OCI-LY1 (cell line): Measurements from ENCODE around the gene NUAK1.

ENCODE experiments used
- H2AFZ ChIP-seq: fragments of 200-600 bp; sonication (generic), shearing (Covaris generic); 2 replicates; pipeline ENCODE4 v1.6.0; 2014; ENCODE audit warnings: antibody characterized with exemption, mild to moderate bottlenecking, low read length
- H3F3A ChIP-seq: fragments of 200-600 bp; sonication (generic), shearing (Covaris generic); 2 replicates; pipeline ENCODE4 v1.6.0; 2014; ENCODE audit warnings: mild to moderate bottlenecking, antibody characterized with exemption, low read length, moderate library complexity; ENCODE audit not compliant: insufficient read depth
- H3K27ac ChIP-seq: fragments of 200-600 bp; sonication (generic); 2 replicates; pipeline ENCODE4 v1.5.1; 2014; ENCODE audit warnings: low read length, mixed run types, mild to moderate bottlenecking, low read depth; ENCODE audit not compliant: poor library complexity, severe bottlenecking
- H3K27me3 ChIP-seq: fragments of 200-600 bp; sonication (generic); 2 replicates; pipeline ENCODE4 v1.6.0; 2014; ENCODE audit warnings: antibody characterized with exemption, mild to moderate bottlenecking, low read length, moderate library complexity; ENCODE audit not compliant: insufficient read depth
- H3K36me3 ChIP-seq: fragments of 200-600 bp; sonication (generic); 2 replicates; pipeline ENCODE4 v1.6.1; 2014; ENCODE audit warnings: mild to moderate bottlenecking, antibody characterized with exemption, low read length, moderate library complexity, mixed read lengths; ENCODE audit not compliant: insufficient read depth
- H3K4me1 ChIP-seq: fragments of 200-600 bp; sonication (generic); 2 replicates; pipeline ENCODE4 v1.5.1; 2014; ENCODE audit warnings: mild to moderate bottlenecking, low read length, moderate library complexity; ENCODE audit not compliant: insufficient read depth, severe bottlenecking
- H3K4me2 ChIP-seq: fragments of 200-600 bp; sonication (generic), shearing (Covaris generic); 2 replicates; pipeline ENCODE4 v1.6.1; 2014; ENCODE audit warnings: low read length
- H3K4me3 ChIP-seq: fragments of 200-600 bp; sonication (generic); 2 replicates; pipeline ENCODE4 v1.5.1; 2014; ENCODE audit warnings: low read length, low read depth, mild to moderate bottlenecking, mixed read lengths; ENCODE audit not compliant: poor library complexity, severe bottlenecking
- H3K79me2 ChIP-seq: fragments of 200-600 bp; shearing (Covaris generic); 2 replicates; pipeline ENCODE4 v1.6.1; 2016; ENCODE audit warnings: mixed run types, low read length, mixed read lengths; ENCODE audit not compliant: insufficient read depth
- H3K9ac ChIP-seq: fragments of 200-600 bp; sonication (generic), shearing (Covaris generic); 2 replicates; pipeline ENCODE4 v1.6.1; 2014; ENCODE audit warnings: mild to moderate bottlenecking, low read length, mixed read lengths
- H3K9me2 ChIP-seq: fragments of 200-600 bp; sonication (generic), shearing (Covaris generic); 2 replicates; pipeline ENCODE4 v1.6.1; 2014; ENCODE audit warnings: low read depth, mild to moderate bottlenecking, low read length, mixed read lengths
- H3K9me3 ChIP-seq: fragments of 200-600 bp; shearing (Covaris generic); 2 replicates; pipeline ENCODE4 v1.6.1; 2014; ENCODE audit warnings: low read length, mixed read lengths
- H4K20me1 ChIP-seq: fragments of 200-600 bp; sonication (generic), shearing (Covaris generic); 2 replicates; pipeline ENCODE4 v1.6.0; 2016; ENCODE audit warnings: mild to moderate bottlenecking, low read length; ENCODE audit not compliant: insufficient read depth
- EZH2 ChIP-seq: fragments of 200-600 bp; sonication (generic), shearing (Covaris generic); IDR thresholded peaks from 2 replicates; pipeline ENCODE4 v1.8.0; 2017; ENCODE audit warnings: borderline replicate concordance, mixed run types, mild to moderate bottlenecking, antibody characterized with exemption, low read length, moderate library complexity, mixed read lengths
- TF ChIP-seq, protein P1 (sequence below): fragments of 200-600 bp; sonication (generic), shearing (Covaris generic); IDR thresholded peaks from 2 replicates; pipeline ENCODE4 v1.5.1; 2017; ENCODE audit warnings: mild to moderate bottlenecking, antibody characterized with exemption, low read length, moderate library complexity, mixed read lengths

The NUAK1 gene

DNA sequence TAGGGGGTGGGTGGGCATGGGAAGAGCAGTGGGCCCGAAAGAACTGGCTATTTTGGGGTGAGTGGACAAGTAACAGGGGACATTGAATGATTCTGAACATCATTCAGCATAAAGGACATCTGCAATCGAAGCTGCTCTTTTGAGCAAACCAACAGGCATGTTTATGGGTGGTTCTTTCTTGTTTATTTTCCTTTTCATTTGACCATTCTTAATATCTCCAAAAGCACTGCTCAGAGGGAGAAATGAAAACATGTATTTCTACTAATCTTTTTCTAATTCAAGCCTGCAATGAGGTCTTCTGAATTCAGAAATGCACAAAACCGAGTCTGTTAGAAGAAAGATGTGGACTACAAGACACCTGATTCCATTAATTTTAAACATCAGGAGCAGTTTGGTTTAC lies 54.0 kb downstream of the NUAK1 start:
- Histone ChIP-seq H3K27ac (no peak overlapping the region), H3K4me1 (no peaks in the 10 kb centered on the region), H3K4me3 (no peak overlapping the region), H3K79me2 (no peaks in the 10 kb centered on the region), H3K27me3 (no peaks in the 10 kb centered on the region), H3K36me3 (no peaks in the 10 kb centered on the region), H3F3A (no peaks in the 10 kb centered on the region), H3K4me2 (no peak overlapping the region), H3K9me3 (no peaks in the 10 kb centered on the region), H2AFZ (no peak overlapping the region), H4K20me1 (no peaks in the 10 kb centered on the region), H3K9ac (no peak overlapping the region), H3K9me2 (no peaks in the 10 kb centered on the region)
- TF ChIP-seq, protein P1, sequence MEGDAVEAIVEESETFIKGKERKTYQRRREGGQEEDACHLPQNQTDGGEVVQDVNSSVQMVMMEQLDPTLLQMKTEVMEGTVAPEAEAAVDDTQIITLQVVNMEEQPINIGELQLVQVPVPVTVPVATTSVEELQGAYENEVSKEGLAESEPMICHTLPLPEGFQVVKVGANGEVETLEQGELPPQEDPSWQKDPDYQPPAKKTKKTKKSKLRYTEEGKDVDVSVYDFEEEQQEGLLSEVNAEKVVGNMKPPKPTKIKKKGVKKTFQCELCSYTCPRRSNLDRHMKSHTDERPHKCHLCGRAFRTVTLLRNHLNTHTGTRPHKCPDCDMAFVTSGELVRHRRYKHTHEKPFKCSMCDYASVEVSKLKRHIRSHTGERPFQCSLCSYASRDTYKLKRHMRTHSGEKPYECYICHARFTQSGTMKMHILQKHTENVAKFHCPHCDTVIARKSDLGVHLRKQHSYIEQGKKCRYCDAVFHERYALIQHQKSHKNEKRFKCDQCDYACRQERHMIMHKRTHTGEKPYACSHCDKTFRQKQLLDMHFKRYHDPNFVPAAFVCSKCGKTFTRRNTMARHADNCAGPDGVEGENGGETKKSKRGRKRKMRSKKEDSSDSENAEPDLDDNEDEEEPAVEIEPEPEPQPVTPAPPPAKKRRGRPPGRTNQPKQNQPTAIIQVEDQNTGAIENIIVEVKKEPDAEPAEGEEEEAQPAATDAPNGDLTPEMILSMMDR, result no peak
- TF ChIP-seq EZH2, result no peak

DNA sequence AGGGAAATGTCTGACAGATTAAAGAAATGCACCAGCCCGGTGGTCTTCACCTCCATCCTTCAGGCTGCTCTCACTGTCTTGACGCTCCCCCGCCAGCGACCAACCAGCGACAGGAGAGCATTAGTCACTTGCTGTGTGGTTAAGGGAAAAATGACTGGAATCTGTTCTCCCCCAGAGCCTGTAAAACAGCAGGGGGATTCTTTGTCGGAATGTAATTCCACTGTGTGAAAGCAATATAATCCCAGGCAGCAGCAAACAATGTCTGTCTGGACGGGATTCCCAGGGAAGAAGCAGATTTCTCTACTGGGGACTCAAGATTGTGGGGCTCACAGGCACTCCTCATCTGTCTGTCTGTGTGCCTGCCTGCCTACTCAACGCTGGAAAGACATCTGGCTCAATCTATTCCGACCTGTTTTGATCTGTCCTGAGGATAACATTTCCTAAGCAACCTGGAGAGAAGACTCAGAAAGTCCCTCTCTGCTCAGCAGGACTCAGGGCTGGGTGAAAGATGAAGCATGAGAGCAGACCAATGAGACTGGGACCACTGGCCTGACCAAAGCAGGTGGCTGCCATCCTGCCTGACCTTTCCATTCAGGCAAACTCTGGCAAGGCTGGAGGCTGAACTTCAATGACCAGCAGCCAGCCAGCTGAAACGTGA lies 54.6 kb downstream of the NUAK1 start:
- Histone ChIP-seq H3K9me2 (no peaks in the 10 kb centered on the region), H3K4me3 (no peak overlapping the region), H3K36me3 (no peaks in the 10 kb centered on the region), H2AFZ (no peak overlapping the region), H3K9ac (no peak overlapping the region), H3K4me2 (no peak overlapping the region), H3K79me2 (no peaks in the 10 kb centered on the region), H3F3A (no peaks in the 10 kb centered on the region), H3K4me1 (no peaks in the 10 kb centered on the region), H3K9me3 (no peaks in the 10 kb centered on the region), H4K20me1 (no peaks in the 10 kb centered on the region), H3K27me3 (no peaks in the 10 kb centered on the region), H3K27ac (no peak overlapping the region)
- no peak for TF ChIP-seq EZH2
- TF ChIP-seq, protein P1, result no peak

DNA sequence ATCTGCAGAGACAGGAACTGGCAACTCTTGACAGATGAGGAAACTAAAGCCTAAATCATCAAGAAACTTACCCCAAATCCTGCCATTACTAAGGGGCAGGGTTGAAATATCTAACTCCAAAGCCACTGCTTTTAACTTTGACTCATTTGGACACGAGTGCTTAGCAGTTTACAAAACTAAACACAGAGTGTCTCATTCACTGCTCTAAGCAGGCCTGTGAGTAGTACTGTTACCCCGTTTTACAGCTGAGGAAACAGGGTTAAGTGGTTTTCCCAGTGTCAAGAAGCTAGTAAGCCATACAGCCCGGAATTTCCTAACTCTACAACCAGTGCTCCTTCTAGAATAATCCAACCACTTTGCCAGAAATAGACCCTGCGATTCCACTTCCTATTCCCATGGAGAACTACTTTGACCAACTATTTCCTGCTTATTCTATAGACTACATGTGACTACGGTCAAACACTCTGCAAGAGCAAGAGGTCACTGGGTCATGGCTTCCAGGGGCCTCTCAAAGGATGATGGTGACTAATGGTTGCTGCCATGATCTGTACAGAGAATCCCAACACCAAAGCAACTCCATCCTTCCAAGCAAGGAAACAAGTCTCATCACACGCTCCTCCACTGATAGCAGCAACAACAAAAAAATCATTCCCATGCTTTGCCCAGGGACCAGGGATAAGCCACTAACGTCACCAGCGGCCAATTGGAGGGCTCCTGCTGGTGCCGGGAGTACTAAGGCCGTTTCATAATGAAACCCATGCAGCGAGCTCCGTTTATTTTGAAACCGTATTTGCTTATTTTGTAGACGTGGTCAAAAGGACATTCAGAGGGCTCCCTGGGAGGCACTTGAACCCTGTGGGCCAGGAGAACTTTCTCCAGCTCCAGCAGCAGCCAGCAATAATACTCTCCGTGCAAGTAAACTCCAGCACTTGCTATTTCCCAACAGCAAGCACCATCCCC lies 56.3 kb downstream of the NUAK1 start:
- no peak overlapping the region for H3K9ac ChIP-seq
- H2AFZ ChIP-seq, result no peak overlapping the region
- no peaks in the 10 kb centered on the region for H3K9me3 ChIP-seq
- no peak overlapping the region for H3K4me2 ChIP-seq
- H3K4me1 ChIP-seq, result no peaks in the 10 kb centered on the region
- H4K20me1 ChIP-seq, result no peaks in the 10 kb centered on the region
- TF ChIP-seq, protein P1, result no peak
- TF ChIP-seq EZH2, result no peak
- no peaks in the 10 kb centered on the region for H3K27me3 ChIP-seq
- no peaks in the 10 kb centered on the region for H3F3A ChIP-seq
- no peaks in the 10 kb centered on the region for H3K36me3 ChIP-seq
- no peaks in the 10 kb centered on the region for H3K9me2 ChIP-seq
- H3K27ac ChIP-seq, result no peak overlapping the region
- H3K79me2 ChIP-seq, result no peaks in the 10 kb centered on the region
- no peak overlapping the region for H3K4me3 ChIP-seq
